Measurements from ENCODE around the gene FURIN. TPM values are rescaled to one million over a fixed set of nuclear protein-coding genes. Genes with fewer than 3 reads are reported as not detected.
A peak's percentile ranks its signal among the peaks of the same experiment; 100 is the strongest.

The FURIN gene
- total RNA-seq, 5 donors from 2014 or later (not counting 1 experiment from before 2014, with no cell fraction given): 52.8 to 74.0 (median 61.4) TPM

GRCh38 chr15:90913398-90913944, 45.1 kb downstream of the FURIN start:
- no peaks in the 10 kb centered on the region for H3K4me1 ChIP-seq (ENCODE audit: control insufficient read depth in 1 of 2, extremely low read depth in 1 of 2, insufficient read depth in 2 of 2, low read length in 2 of 2)
- Mint-ChIP-seq H3K36me3 (peaks cover 54% of the 10 kb centered on the region), H3K4me3 (no peak overlapping the region), H3K27me3 (no peaks in the 10 kb centered on the region), H3K27ac (no peak overlapping the region), H3K4me1 (no peaks in the 10 kb centered on the region), H3K9me3 (no peaks in the 10 kb centered on the region)
- H3K36me3 ChIP-seq (ENCODE audit: control insufficient read depth in 2 of 2, extremely low read depth in 1 of 2, insufficient read depth in 1 of 2, low read length in 1 of 2): peaks cover 36 to 92% of the 10 kb centered on the region in 2 donors
- WGBS (ENCODE audit: insufficient coverage): 89% methylated on average over 3 of the region's 12 CpGs
- H3K27me3 ChIP-seq (replicated peaks in 1 of 2; ENCODE audit: control insufficient read depth in 2 of 2, extremely low read depth in 1 of 2, insufficient read depth in 2 of 2, low read length in 1 of 2): no peaks in the 10 kb centered on the region
- ChIA-PET CTCF (interaction anchor here (0.6 to 1.0 kb wide), 2 partner anchors 44 to 83 kb away, joined by 4 to 5 read pairs; no protein-coding TSS in a partner anchor), POLR2A (no interaction called here)
- ATAC-seq (replicated peaks in 1 of 4): no peak
- no peak overlapping the region for H3K4me3 ChIP-seq (ENCODE audit: control insufficient read depth in 1 of 2, extremely low read depth in 1 of 2, low read length in 1 of 2)
- no peaks in the 10 kb centered on the region for H3K9me3 ChIP-seq
- H3K27ac ChIP-seq (ENCODE audit: low read length): no peak overlapping the region
- no peak for DNase-seq

GRCh38 chr15:90914305-90915080, 46.1 kb downstream of the FURIN start:
- WGBS (ENCODE audit: insufficient coverage): 98% methylated on average over 15 of the region's 22 CpGs
- POLR2A ChIA-PET: no interaction called here
- no peak overlapping the region for H3K4me3 Mint-ChIP-seq

GRCh38 chr15:90915216-90915807, 46.9 kb downstream of the FURIN start:
- CTCF ChIA-PET: interaction anchor here in 1 of 2 donors (0.6 to 0.7 kb wide), 3 partner anchors 11 to 502 kb away, joined by 3 to 6 read pairs (median 5); no protein-coding TSS in a partner anchor
- H3K27ac Mint-ChIP-seq: no peak overlapping the region

More at GRCh38 chr15:90914305-90915080, 46.1 kb downstream of the FURIN start:
- Histone ChIP-seq H3K4me1 (ENCODE audit: control insufficient read depth in 1 of 2, extremely low read depth in 1 of 2, insufficient read depth in 2 of 2, low read length in 2 of 2) (no peaks in the 10 kb centered on the region), H3K9me3 (no peaks in the 10 kb centered on the region), H3K4me3 (ENCODE audit: control insufficient read depth in 1 of 2, extremely low read depth in 1 of 2, low read length in 1 of 2) (no peak overlapping the region), H3K27ac (ENCODE audit: low read length) (no peak overlapping the region), H3K27me3 (replicated peaks in 1 of 2; ENCODE audit: control insufficient read depth in 2 of 2, extremely low read depth in 1 of 2, insufficient read depth in 2 of 2, low read length in 1 of 2) (no peaks in the 10 kb centered on the region), H3K36me3 (ENCODE audit: control insufficient read depth in 2 of 2, extremely low read depth in 1 of 2, insufficient read depth in 1 of 2, low read length in 1 of 2) (peaks cover 34 to 94% of the 10 kb centered on the region in 2 donors)
- Mint-ChIP-seq H3K27ac (no peak overlapping the region), H3K9me3 (no peaks in the 10 kb centered on the region), H3K4me1 (no peaks in the 10 kb centered on the region), H3K27me3 (no peaks in the 10 kb centered on the region), H3K36me3 (peaks cover 60% of the 10 kb centered on the region)
- ATAC-seq (replicated peaks in 1 of 4): no peak
- no peak for DNase-seq
- CTCF ChIA-PET: interaction anchor here in 1 of 2 donors (1.0 kb wide), 1 partner anchor 84 kb away, joined by 4 read pairs; no protein-coding TSS in a partner anchor

DNA sequence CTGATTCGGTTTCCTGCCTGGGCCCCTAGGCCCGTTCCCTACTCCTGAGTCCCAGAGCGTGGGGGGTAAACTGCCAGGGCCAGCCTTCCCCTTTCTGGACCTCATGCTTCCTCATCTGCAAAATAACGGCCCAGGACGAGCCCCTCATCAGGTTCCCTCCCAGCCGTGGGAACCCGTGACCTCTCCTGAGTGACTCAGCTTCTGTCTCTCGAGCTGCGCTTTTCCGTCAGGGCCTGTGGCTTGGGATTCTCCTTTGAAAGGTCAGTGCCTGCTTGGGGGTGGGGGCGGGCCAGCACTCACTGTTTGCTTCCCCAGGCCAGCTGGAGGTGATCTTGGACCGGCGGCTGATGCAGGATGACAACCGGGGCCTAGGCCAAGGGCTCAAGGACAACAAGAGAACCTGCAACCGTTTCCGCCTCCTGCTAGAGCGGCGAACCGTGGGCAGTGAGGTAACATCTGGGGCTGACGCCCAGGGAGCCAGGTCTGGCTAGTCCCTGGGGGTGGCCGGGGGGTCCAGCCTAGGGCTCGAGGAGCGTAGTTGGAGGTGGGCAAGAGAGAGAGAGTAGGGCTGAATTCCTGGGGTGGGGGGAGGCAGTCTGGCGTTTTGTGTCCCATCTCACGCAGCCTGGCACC, 47.5 kb downstream of the FURIN start:
- POLR2A ChIA-PET: no interaction called here
- CTCF ChIA-PET: interaction anchor here in 1 of 2 donors (0.6 to 0.7 kb wide), 3 partner anchors 11 to 502 kb away, joined by 3 to 6 read pairs (median 5); no protein-coding TSS in a partner anchor
- ATAC-seq (replicated peaks in 1 of 4): no peak
- no peaks in the 10 kb centered on the region for H3K9me3 Mint-ChIP-seq
- Histone ChIP-seq H3K27ac (ENCODE audit: low read length) (no peak overlapping the region), H3K4me1 (ENCODE audit: control insufficient read depth in 1 of 2, extremely low read depth in 1 of 2, insufficient read depth in 2 of 2, low read length in 2 of 2) (no peaks in the 10 kb centered on the region), H3K27me3 (replicated peaks in 1 of 2; ENCODE audit: control insufficient read depth in 2 of 2, extremely low read depth in 1 of 2, insufficient read depth in 2 of 2, low read length in 1 of 2) (no peaks in the 10 kb centered on the region), H3K36me3 (ENCODE audit: control insufficient read depth in 2 of 2, extremely low read depth in 1 of 2, insufficient read depth in 1 of 2, low read length in 1 of 2) (peaks cover 27 to 94% of the 10 kb centered on the region in 2 donors), H3K4me3 (ENCODE audit: control insufficient read depth in 1 of 2, extremely low read depth in 1 of 2, low read length in 1 of 2) (no peak overlapping the region), H3K9me3 (no peaks in the 10 kb centered on the region)
- no peak overlapping the region for H3K4me3 Mint-ChIP-seq
- DNase-seq: peak in 3 of 35 experiments; percentile 13 to 39 (median 17)
- WGBS (ENCODE audit: insufficient coverage): 87% methylated on average over 18 of the region's 25 CpGs
- H3K36me3 Mint-ChIP-seq: peaks cover 70% of the 10 kb centered on the region
- no peaks in the 10 kb centered on the region for H3K4me1 Mint-ChIP-seq
- H3K27ac Mint-ChIP-seq: no peak overlapping the region
- H3K27me3 Mint-ChIP-seq: no peaks in the 10 kb centered on the region

More at GRCh38 chr15:90915216-90915807, 46.9 kb downstream of the FURIN start:
- no peaks in the 10 kb centered on the region for H3K9me3 ChIP-seq
- no peak overlapping the region for H3K27ac ChIP-seq (ENCODE audit: low read length)
- Mint-ChIP-seq H3K4me3 (no peak overlapping the region), H3K36me3 (peaks cover 67% of the 10 kb centered on the region), H3K27me3 (no peaks in the 10 kb centered on the region), H3K9me3 (no peaks in the 10 kb centered on the region), H3K4me1 (no peaks in the 10 kb centered on the region)
- DNase-seq: no peak
- 75% methylated on average over 1 of the region's 7 CpGs for WGBS (ENCODE audit: insufficient coverage)
- H3K4me1 ChIP-seq (ENCODE audit: control insufficient read depth in 1 of 2, extremely low read depth in 1 of 2, insufficient read depth in 2 of 2, low read length in 2 of 2): no peaks in the 10 kb centered on the region
- ATAC-seq (replicated peaks in 1 of 4): no peak
- H3K4me3 ChIP-seq (ENCODE audit: control insufficient read depth in 1 of 2, extremely low read depth in 1 of 2, low read length in 1 of 2): no peak overlapping the region
- H3K36me3 ChIP-seq (ENCODE audit: control insufficient read depth in 2 of 2, extremely low read depth in 1 of 2, insufficient read depth in 1 of 2, low read length in 1 of 2): peaks cover 31 to 94% of the 10 kb centered on the region in 2 donors
- POLR2A ChIA-PET: no interaction called here
- no peaks in the 10 kb centered on the region for H3K27me3 ChIP-seq (replicated peaks in 1 of 2; ENCODE audit: control insufficient read depth in 2 of 2, extremely low read depth in 1 of 2, insufficient read depth in 2 of 2, low read length in 1 of 2)

- Mint-ChIP-seq H3K27me3 (no peaks in the 10 kb centered on the region), H3K27ac (no peak overlapping the region), H3K36me3 (peaks cover 74% of the 10 kb centered on the region), H3K9me3 (no peaks in the 10 kb centered on the region), H3K4me1 (no peaks in the 10 kb centered on the region), H3K4me3 (no peak overlapping the region)
- Histone ChIP-seq H3K9me3 (no peaks in the 10 kb centered on the region), H3K27ac (ENCODE audit: low read length) (no peak overlapping the region), H3K4me1 (ENCODE audit: control insufficient read depth in 1 of 2, extremely low read depth in 1 of 2, insufficient read depth in 2 of 2, low read length in 2 of 2) (no peaks in the 10 kb centered on the region), H3K27me3 (replicated peaks in 1 of 2; ENCODE audit: control insufficient read depth in 2 of 2, extremely low read depth in 1 of 2, insufficient read depth in 2 of 2, low read length in 1 of 2) (no peaks in the 10 kb centered on the region), H3K36me3 (ENCODE audit: control insufficient read depth in 2 of 2, extremely low read depth in 1 of 2, insufficient read depth in 1 of 2, low read length in 1 of 2) (peaks cover 23 to 92% of the 10 kb centered on the region in 2 donors), H3K4me3 (ENCODE audit: control insufficient read depth in 1 of 2, extremely low read depth in 1 of 2, low read length in 1 of 2) (no peak overlapping the region)
- ChIA-PET POLR2A (no interaction called here), CTCF (no interaction called here)
- 85% methylated on average over 11 of the region's 11 CpGs for WGBS (ENCODE audit: insufficient coverage)
- ATAC-seq (replicated peaks in 1 of 4) (no peak), DNase-seq (no peak)
These were observed 48.1 kb downstream of the FURIN start for GRCh38 chr15:90916461-90916860.

DNA sequence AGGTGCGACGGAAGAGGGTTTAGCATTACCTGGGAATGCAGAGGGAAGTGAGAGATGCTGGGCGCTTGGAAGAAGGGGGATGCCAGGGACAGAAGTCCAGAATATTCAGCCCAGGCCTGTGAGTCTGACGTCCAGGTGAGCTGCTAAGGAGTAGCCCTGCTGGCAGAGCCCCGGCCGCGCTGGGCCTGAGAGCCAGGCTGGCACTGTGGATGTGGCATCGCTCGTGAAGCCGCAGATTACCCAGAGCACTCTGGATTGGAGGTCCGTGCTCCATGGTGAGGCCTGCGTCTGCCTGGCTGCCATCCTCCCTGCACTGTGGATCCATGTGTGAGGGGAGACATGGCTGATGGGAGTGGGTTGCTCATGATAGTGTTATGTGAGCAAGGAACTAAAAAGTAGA, 49.2 kb downstream of the FURIN start:
- H3K4me1 ChIP-seq (ENCODE audit: control insufficient read depth in 1 of 2, extremely low read depth in 1 of 2, insufficient read depth in 2 of 2, low read length in 2 of 2): no peaks in the 10 kb centered on the region
- no peak overlapping the region for H3K4me3 ChIP-seq (ENCODE audit: control insufficient read depth in 1 of 2, extremely low read depth in 1 of 2, low read length in 1 of 2)
- Mint-ChIP-seq H3K4me3 (no peak overlapping the region), H3K4me1 (no peaks in the 10 kb centered on the region), H3K36me3 (peaks cover 78% of the 10 kb centered on the region), H3K9me3 (no peaks in the 10 kb centered on the region), H3K27ac (no peak overlapping the region), H3K27me3 (no peaks in the 10 kb centered on the region)
- ChIA-PET POLR2A (no interaction called here), CTCF (interaction anchor here in 1 of 2 donors (0.6 kb wide), 1 partner anchor 544 kb away, joined by 3 read pairs; no protein-coding TSS in a partner anchor)
- ATAC-seq (replicated peaks in 1 of 4) (no peak), DNase-seq (no peak)
- H3K27me3 ChIP-seq (replicated peaks in 1 of 2; ENCODE audit: control insufficient read depth in 2 of 2, extremely low read depth in 1 of 2, insufficient read depth in 2 of 2, low read length in 1 of 2): no peaks in the 10 kb centered on the region
- H3K36me3 ChIP-seq (ENCODE audit: control insufficient read depth in 2 of 2, extremely low read depth in 1 of 2, insufficient read depth in 1 of 2, low read length in 1 of 2): peaks cover 15 to 81% of the 10 kb centered on the region in 2 donors
- H3K27ac ChIP-seq (ENCODE audit: low read length): no peak overlapping the region
- H3K9me3 ChIP-seq: no peaks in the 10 kb centered on the region
- WGBS (ENCODE audit: insufficient coverage): 100% methylated on average over 12 of the region's 12 CpGs
